GM12878 (cell line): ENCODE results near the gene NKIRAS1. TPM values are rescaled to one million over a fixed set of nuclear protein-coding genes. Genes with fewer than 3 reads are reported as not detected.

ENCODE experiments used
- ATAC-seq: fragments of 200-7000 bp; cut with Tn5 transposase; 3 replicates; pipeline ENCODE4 v1.9.1; 2020; ENCODE audit warnings: mild to moderate bottlenecking, moderate library complexity
- BruUV-seq: library from RNA; stranded (reverse); fragments of 400-500 nt; replicated peaks from 2 replicates; lab custom pipeline; 2021; lab: Mats Ljungman, UMichigan
- CTCF ChIA-PET: fragments of 300-600 bp; sonication (Branson Sonifier 250); formaldehyde crosslinking; extraction: SDS; loops from one replicate; lab custom pipeline; 2021; ENCODE audit warnings: inconsistent platforms; lab: Yijun Ruan, JAX
- POLR2A ChIA-PET: fragments of 350-600 bp; formaldehyde crosslinking; extraction: SDS; loops from one replicate; lab custom pipeline; 2021; ENCODE audit warnings: inconsistent platforms; lab: Charles Lee
- RAD21 ChIA-PET: fragments of 300-600 bp; sonication (Branson Sonifier 250); formaldehyde crosslinking; loops from one replicate; lab custom pipeline; 2023; ENCODE audit warnings: antibody characterized with exemption; ENCODE audit not compliant: unreplicated experiment; lab: Charles Lee
- SMC1A ChIA-PET: fragments of 300-600 bp; sonication (Branson Sonifier 250); formaldehyde crosslinking; loops from one replicate; lab custom pipeline; 2023; ENCODE audit not compliant: unreplicated experiment, uncharacterized antibody; lab: Charles Lee
- DNase-seq: peaks from one replicate; pipeline ENCODE4 v3.0.0-alpha.2; 2011; ENCODE audit warnings: low read depth, low spot score
- FAIRE-seq: peaks from 3 replicates; lab custom pipeline; 2011; peaks lifted over from hg19 to GRCh38; lab: Jason Lieb, UNC
- H2AFZ ChIP-seq: 2 replicates; pipeline ENCODE4 v1.6.0; 2011; ENCODE audit warnings: low read depth, low read length, control low read depth; ENCODE audit not compliant: control insufficient read depth
- H3K27ac ChIP-seq: 2 replicates; pipeline ENCODE4 v1.5.1; 2011; ENCODE audit warnings: control low read depth; ENCODE audit not compliant: control insufficient read depth, insufficient read depth
- H3K27me3 ChIP-seq, 2 experiments: replicated peaks in 1 of 2; 2 replicates each; pipeline versions ENCODE4 v1.6.0 to v1.6.1; 2011; ENCODE audit warnings: low read length in 1 of 2; ENCODE audit not compliant: control insufficient read depth in 2 of 2, insufficient read depth in 2 of 2
- H3K36me3 ChIP-seq, 2 experiments: 2 replicates each; pipeline ENCODE4 v1.5.1; 2011; ENCODE audit warnings: low read length in 1 of 2; ENCODE audit not compliant: control insufficient read depth in 2 of 2, insufficient read depth in 2 of 2
- H3K4me1 ChIP-seq: 2 replicates; pipeline ENCODE4 v1.6.1; 2011; ENCODE audit warnings: mild to moderate bottlenecking, low read length, moderate library complexity, mixed read lengths; ENCODE audit not compliant: control insufficient read depth, insufficient read depth
- H3K4me2 ChIP-seq: 2 replicates; pipeline ENCODE4 v1.6.0; 2011; ENCODE audit warnings: control low read depth; ENCODE audit not compliant: control insufficient read depth, insufficient read depth
- H3K4me3 ChIP-seq: fragments of 200-600 bp; sonication (generic); 2 replicates; pipeline ENCODE4 v1.5.1; 2016
- H3K79me2 ChIP-seq: 2 replicates; pipeline ENCODE4 v1.6.0; 2011; ENCODE audit warnings: low read length; ENCODE audit not compliant: control insufficient read depth, insufficient read depth
- H3K9ac ChIP-seq: 2 replicates; pipeline ENCODE4 v1.8.0; 2011; ENCODE audit warnings: low read length, control low read depth, mixed read lengths; ENCODE audit not compliant: control insufficient read depth, insufficient read depth
- H3K9me3 ChIP-seq: replicated peaks from 3 replicates; pipeline ENCODE4 v1.5.1; 2011; ENCODE audit warnings: mild to moderate bottlenecking, low read length; ENCODE audit not compliant: control insufficient read depth, insufficient read depth
- H4K20me1 ChIP-seq: 2 replicates; pipeline ENCODE4 v1.6.0; 2011; ENCODE audit not compliant: control insufficient read depth, insufficient read depth
- EGR1 ChIP-seq, 2 experiments: IDR thresholded peaks; 1 replicate in 1 of 2; 2 replicates in 1 of 2; pipeline ENCODE4 v1.6.1; 2011 to 2012; ENCODE audit warnings: low read depth in 2 of 2, low read length in 2 of 2, borderline replicate concordance in 1 of 2, mild to moderate bottlenecking in 1 of 2, moderate library complexity in 1 of 2
- IRF4 ChIP-seq: IDR thresholded peaks from 2 replicates; pipeline ENCODE4 v1.6.1; 2011; ENCODE audit warnings: low read depth, low read length
- MTA3 ChIP-seq: IDR thresholded peaks from 2 replicates; pipeline ENCODE4 v1.6.1; 2012; ENCODE audit warnings: low read length, inconsistent platforms, borderline replicate concordance
- SIN3A ChIP-seq: IDR thresholded peaks from 2 replicates; pipeline ENCODE4 v1.6.1; 2012; ENCODE audit warnings: low read depth, low read length, improper control_type of control experiment
- SMAD5 ChIP-seq: IDR thresholded peaks from 2 replicates; pipeline ENCODE4 v1.6.1; 2016; ENCODE audit warnings: antibody characterized with exemption, low read depth
- SMARCA5 ChIP-seq: fragments of 450-650 bp; IDR thresholded peaks from 2 replicates; pipeline ENCODE4 v1.6.1; 2017; ENCODE audit warnings: mild to moderate bottlenecking
- YY1 ChIP-seq: IDR thresholded peaks from 2 replicates; pipeline ENCODE4 v1.6.1; 2011; ENCODE audit warnings: low read depth, mild to moderate bottlenecking, low read length
- ZBTB11 ChIP-seq: fragments of 450-650 bp; formaldehyde crosslinking; IDR thresholded peaks from 2 replicates; pipeline ENCODE4 v1.5.0; 2022; ENCODE audit warnings: mild to moderate bottlenecking, missing genetic modification characterization
- ZBTB33 ChIP-seq: fragments of 450-650 bp; IDR thresholded peaks from 2 replicates; pipeline ENCODE4 v1.6.1; 2017; ENCODE audit warnings: mild to moderate bottlenecking
- ZSCAN29 ChIP-seq: fragments of 450-650 bp; IDR thresholded peaks from 2 replicates; pipeline ENCODE4 v1.6.1; 2017; ENCODE audit warnings: mild to moderate bottlenecking, moderate library complexity
- WGBS: methylation state at CpG from one replicate; pipeline ENCODE4 v1.1.6; 2016; ENCODE audit warnings: low lambda C conversion rate; ENCODE audit not compliant: insufficient replicate concordance, insufficient coverage; ENCODE audit errors: missing lambda C conversion rate; 5-methylcytosine and 5-hydroxymethylcytosine counted together
- in situ Hi-C: fragments of 300-500 bp; cut with MboI; formaldehyde crosslinking; loops from 9 replicates; pipeline ENCODE4 v1.14.3; 2018; ENCODE audit warnings: mixed read lengths
- intact Hi-C: fragments of 100-400 bp; cut with micrococcal nuclease; formaldehyde crosslinking; loops from one replicate; pipeline ENCODE4 v1.14.2; 2022; ENCODE audit not compliant: unreplicated experiment
- polyA plus RNA-seq, 11 experiments: library from polyadenylated mRNA; depleted of rRNA in 4 of 11; unstranded in 6 of 11; stranded (reverse) in 5 of 11; fragments of >200 nt; fragmentation: Nextera tagmentation in 4 of 11; fragmentation: Illumina TruSeq in 1 of 11; extraction: Ambion mirVana in 4 of 11; extraction: Trizol in 1 of 11; gene quantifications; 1 replicate in 1 of 11; 2 replicates in 10 of 11; pipeline versions ENCODE4 v1.2.1 to v1.2.3, GENCODE V29; 2011 to 2016; ENCODE audit warnings: inconsistent platforms in 2 of 11, missing spikeins in 2 of 11, low read depth in 1 of 11
- total RNA-seq, 4 experiments: library from RNA; depleted of rRNA in 3 of 4; stranded (reverse); fragments of >200 nt in 3 of 4; fragmentation: Illumina TruSeq in 1 of 4; extraction: Trizol in 1 of 4; gene quantifications; 2 replicates each; pipeline versions ENCODE4 v1.2.1 to v1.2.3, GENCODE V29; 2013 to 2021
- TF ChIP-seq, protein P1 (sequence below): fragments of 450-650 bp; IDR thresholded peaks from 2 replicates; pipeline ENCODE4 v1.6.1; 2017; ENCODE audit warnings: low read depth, mild to moderate bottlenecking, moderate library complexity
- TF ChIP-seq, protein P2 (sequence below): fragments of 450-650 bp; formaldehyde crosslinking; IDR thresholded peaks from 2 replicates; pipeline ENCODE4 v1.4.0; 2020; ENCODE audit warnings: mild to moderate bottlenecking, moderate library complexity
- TF ChIP-seq, protein P3 (sequence below): fragments of 450-650 bp; IDR thresholded peaks from 2 replicates; pipeline ENCODE4 v1.6.1; 2014; ENCODE audit warnings: mild to moderate bottlenecking

The NKIRAS1 gene
- total and polyA plus RNA-seq, 10 of the 15 experiments (the other 5 are each of a cell fraction or from before 2014, with no cell fraction given): 7.1 to 17.9 (median 10.9) TPM

DNA sequence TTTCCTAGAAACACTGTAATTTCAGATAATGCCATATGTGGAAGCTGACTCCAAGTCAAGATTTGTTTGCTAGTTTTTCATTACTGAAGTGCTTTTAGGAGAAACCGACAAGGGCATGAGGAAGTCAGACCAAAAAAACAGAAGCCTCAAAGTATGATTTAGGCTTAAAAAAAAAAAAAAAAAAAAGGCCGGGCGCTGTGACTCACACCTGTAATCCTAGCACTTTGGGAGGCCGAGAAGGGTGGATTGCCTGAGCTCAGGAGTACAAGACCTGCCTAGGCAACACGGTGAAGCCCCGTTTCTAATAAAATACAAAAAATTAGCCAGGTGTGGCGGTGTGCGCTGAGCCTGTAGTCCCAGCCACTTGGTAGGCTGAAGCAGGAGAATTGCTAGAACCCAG lies 11.7 kb upstream of the NKIRAS1 start:
- Histone ChIP-seq H3K36me3 (no peaks in the 10 kb centered on the region), H3K4me2 (no peak overlapping the region), H3K9ac (no peak overlapping the region), H2AFZ (no peak overlapping the region), H4K20me1 (no peaks in the 10 kb centered on the region), H3K4me3 (no peak overlapping the region), H3K9me3 (no peaks in the 10 kb centered on the region), H3K79me2 (no peaks in the 10 kb centered on the region), H3K27me3 (no peaks in the 10 kb centered on the region), H3K27ac (no peak overlapping the region), H3K4me1 (no peaks in the 10 kb centered on the region)
- ATAC-seq (no peak), DNase-seq (no peak), FAIRE-seq (no peak)
- no TSS peak for BruUV-seq
- ChIA-PET RAD21 (no interaction called here), POLR2A (no interaction called here), CTCF (interaction anchor here (0.6 to 2.5 kb wide), 2 partner anchors 40 to 639 kb away, joined by 3 to 7 read pairs; no protein-coding TSS in a partner anchor), SMC1A (interaction anchor here (1.7 kb wide), 1 partner anchor 12 kb away, joined by 4 read pairs; the partner anchor contains the start of genes NKIRAS1 and RPL15)
- 56% methylated on average over 6 of the region's 8 CpGs for WGBS
- in situ Hi-C loops (loop anchor here (25.0 kb wide), 1 partner anchor 1859 kb away; the partner anchor contains the start of genes NGLY1 and OXSM), intact Hi-C loops (no loop called here)
- TF ChIP-seq ZSCAN29 (no peak), MTA3 (no peak), YY1 (no peak), ZBTB33 (no peak), SMARCA5 (no peak), ZBTB11 (no peak), IRF4 (no peak), SMAD5 (no peak), SIN3A (no peak), EGR1 (IDR thresholded peaks at IDR 0.05; ENCODE audit: borderline replicate concordance in 1 of 2, low read depth in 2 of 2, low read length in 2 of 2) (no peak)
- TF ChIP-seq, protein P1, sequence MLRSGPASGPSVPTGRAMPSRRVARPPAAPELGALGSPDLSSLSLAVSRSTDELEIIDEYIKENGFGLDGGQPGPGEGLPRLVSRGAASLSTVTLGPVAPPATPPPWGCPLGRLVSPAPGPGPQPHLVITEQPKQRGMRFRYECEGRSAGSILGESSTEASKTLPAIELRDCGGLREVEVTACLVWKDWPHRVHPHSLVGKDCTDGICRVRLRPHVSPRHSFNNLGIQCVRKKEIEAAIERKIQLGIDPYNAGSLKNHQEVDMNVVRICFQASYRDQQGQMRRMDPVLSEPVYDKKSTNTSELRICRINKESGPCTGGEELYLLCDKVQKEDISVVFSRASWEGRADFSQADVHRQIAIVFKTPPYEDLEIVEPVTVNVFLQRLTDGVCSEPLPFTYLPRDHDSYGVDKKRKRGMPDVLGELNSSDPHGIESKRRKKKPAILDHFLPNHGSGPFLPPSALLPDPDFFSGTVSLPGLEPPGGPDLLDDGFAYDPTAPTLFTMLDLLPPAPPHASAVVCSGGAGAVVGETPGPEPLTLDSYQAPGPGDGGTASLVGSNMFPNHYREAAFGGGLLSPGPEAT: no peak
- TF ChIP-seq, protein P2, sequence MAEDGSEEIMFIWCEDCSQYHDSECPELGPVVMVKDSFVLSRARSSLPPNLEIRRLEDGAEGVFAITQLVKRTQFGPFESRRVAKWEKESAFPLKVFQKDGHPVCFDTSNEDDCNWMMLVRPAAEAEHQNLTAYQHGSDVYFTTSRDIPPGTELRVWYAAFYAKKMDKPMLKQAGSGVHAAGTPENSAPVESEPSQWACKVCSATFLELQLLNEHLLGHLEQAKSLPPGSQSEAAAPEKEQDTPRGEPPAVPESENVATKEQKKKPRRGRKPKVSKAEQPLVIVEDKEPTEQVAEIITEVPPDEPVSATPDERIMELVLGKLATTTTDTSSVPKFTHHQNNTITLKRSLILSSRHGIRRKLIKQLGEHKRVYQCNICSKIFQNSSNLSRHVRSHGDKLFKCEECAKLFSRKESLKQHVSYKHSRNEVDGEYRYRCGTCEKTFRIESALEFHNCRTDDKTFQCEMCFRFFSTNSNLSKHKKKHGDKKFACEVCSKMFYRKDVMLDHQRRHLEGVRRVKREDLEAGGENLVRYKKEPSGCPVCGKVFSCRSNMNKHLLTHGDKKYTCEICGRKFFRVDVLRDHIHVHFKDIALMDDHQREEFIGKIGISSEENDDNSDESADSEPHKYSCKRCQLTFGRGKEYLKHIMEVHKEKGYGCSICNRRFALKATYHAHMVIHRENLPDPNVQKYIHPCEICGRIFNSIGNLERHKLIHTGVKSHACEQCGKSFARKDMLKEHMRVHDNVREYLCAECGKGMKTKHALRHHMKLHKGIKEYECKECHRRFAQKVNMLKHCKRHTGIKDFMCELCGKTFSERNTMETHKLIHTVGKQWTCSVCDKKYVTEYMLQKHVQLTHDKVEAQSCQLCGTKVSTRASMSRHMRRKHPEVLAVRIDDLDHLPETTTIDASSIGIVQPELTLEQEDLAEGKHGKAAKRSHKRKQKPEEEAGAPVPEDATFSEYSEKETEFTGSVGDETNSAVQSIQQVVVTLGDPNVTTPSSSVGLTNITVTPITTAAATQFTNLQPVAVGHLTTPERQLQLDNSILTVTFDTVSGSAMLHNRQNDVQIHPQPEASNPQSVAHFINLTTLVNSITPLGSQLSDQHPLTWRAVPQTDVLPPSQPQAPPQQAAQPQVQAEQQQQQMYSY (CRISPR knock-in tag): no peak
- TF ChIP-seq, protein P3, sequence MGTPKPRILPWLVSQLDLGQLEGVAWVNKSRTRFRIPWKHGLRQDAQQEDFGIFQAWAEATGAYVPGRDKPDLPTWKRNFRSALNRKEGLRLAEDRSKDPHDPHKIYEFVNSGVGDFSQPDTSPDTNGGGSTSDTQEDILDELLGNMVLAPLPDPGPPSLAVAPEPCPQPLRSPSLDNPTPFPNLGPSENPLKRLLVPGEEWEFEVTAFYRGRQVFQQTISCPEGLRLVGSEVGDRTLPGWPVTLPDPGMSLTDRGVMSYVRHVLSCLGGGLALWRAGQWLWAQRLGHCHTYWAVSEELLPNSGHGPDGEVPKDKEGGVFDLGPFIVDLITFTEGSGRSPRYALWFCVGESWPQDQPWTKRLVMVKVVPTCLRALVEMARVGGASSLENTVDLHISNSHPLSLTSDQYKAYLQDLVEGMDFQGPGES: no peak
